ENCODE results near the gene PDSS2.
A peak's percentile ranks its signal among the peaks of the same experiment; 100 is the strongest.
"Not testable (repeated sequence)": the region's sequence is repeated elsewhere in the genome, so short reads cannot be mapped to it uniquely, and the experiment has no call there.

PDSS2 gene

GRCh38 chr6:107144666-107145065, 314.7 kb downstream of the PDSS2 start:
- DNase-seq, result no peak

DNA sequence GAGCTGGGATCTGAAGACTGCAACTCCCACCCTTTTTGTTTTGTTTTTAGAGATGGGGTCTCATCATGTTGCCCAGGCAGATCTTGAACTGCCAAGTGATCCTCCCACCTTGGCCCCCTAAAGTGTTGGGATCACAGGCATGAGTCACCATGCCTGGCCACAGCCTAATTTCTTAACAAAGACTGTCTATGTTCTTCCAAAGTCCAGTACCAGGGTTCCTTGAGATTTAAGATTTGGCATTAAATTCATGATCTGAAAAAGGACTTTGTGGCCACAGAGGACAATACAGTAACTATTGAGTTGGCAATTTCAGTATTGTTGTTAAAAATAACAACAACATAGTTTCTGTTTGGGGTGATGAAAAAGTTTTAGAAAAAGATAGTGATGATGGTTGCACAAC, 315.4 kb downstream of the PDSS2 start:
- DNase-seq, result no peak

DNA sequence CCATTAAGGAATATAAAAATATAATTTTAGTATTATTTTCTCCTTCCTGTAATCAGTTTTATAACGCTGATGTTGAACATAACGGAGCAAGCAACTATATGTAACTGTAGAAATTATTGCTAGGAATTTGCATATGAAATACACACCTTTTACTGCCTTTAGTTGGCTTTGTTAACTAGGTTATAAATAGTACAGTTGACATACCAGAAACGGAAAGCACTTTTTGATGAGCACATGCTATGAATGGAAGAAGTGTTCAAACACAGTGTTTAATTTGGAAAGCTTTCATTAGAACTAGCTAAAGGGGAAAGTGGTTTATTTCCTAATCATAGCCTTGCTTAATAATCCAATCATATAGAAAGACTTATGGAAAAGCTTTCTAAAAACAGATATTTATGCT, 318.8 kb downstream of the PDSS2 start:
- DNase-seq, result no peak

- DNase-seq, result not testable (repeated sequence)
Measured at GRCh38 chr6:107136324-107136723, 323.0 kb downstream of the PDSS2 start.

GRCh38 chr6:107135048-107135680, 324.2 kb downstream of the PDSS2 start:
- DNase-seq, result not testable (repeated sequence)

DNA sequence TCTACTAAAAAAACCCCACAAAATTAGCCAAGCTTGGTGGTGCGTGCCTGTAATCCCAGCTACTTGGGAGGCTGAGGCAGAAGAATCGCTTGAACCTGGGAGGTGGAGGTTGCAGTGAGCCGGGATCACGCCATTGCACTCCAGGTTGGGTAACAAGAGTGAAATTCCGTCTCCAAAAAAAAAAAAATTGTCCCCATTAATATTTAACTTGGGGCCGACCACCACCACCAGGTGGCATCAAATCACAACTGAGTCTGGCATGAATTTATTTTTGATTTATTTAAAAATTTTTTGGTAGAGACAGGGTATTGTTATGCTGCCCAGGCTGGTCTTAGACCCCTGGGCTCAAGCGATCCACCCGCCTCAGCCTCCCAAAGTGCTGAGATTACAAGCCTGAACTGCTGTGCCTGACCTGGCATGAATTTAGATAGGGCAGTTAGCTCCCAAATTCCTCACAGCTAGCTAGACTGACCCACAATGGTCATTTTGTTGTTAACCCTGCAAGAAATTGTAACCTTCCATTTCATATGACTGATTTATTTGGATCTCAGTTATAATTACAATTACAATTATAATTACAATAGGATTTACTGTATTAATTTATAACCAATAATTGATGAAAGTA, 326.9 kb downstream of the PDSS2 start:
- DNase-seq, result peak in 1 of 2 experiments; percentile 32

- peak in 1 of 2 experiments; percentile 13 for DNase-seq
Measured at GRCh38 chr6:107129370-107129925, 329.9 kb downstream of the PDSS2 start.

- DNase-seq, result no peak
Measured at GRCh38 chr6:107128577-107128976, 330.8 kb downstream of the PDSS2 start.

DNA sequence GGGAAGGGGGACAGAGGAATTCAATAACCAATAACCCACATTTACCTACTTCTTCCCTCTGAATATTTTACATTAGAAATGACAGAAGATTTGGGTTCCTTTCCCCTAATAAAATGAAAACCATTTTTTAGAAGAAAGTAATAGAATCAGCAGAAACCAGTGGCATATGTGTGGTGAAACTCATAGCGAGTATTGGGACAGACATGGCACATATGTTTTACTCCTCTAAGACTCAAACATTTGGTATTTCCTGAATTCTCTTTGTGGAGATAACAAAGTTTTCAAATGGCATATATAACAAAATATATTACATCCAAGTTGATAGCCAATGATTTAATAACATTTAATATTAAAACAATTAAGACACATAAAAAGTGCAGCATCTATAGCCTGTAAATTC, 331.2 kb downstream of the PDSS2 start:
- no peak for DNase-seq

- no peak for DNase-seq
Measured at GRCh38 chr6:107125771-107126170, 333.6 kb downstream of the PDSS2 start.

DNA sequence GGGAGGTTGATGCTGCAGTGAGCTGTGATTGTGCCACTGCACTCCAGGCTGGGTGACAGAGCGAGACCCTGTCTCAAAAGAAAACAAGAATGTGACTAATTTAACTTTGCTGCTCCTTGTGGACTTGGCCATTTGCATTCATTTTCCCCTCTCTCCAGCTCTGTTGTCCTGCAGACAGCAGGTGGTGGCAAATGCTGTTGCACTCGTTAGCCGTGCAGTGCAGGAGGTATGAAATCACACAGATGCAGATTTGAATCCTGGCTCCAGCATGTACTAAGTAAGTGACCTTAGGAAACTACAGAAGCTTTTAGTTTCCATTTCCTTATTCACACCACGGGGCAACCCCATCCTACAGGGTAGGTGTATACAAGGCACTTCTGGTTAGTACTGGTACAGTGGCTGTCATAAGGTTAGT, 334.4 kb downstream of the PDSS2 start:
- DNase-seq, result no peak

- DNase-seq, result no peak
Measured at GRCh38 chr6:107123501-107123900, 335.9 kb downstream of the PDSS2 start.

- DNase-seq, result no peak
Measured at GRCh38 chr6:107122748-107123147, 336.6 kb downstream of the PDSS2 start.

DNA sequence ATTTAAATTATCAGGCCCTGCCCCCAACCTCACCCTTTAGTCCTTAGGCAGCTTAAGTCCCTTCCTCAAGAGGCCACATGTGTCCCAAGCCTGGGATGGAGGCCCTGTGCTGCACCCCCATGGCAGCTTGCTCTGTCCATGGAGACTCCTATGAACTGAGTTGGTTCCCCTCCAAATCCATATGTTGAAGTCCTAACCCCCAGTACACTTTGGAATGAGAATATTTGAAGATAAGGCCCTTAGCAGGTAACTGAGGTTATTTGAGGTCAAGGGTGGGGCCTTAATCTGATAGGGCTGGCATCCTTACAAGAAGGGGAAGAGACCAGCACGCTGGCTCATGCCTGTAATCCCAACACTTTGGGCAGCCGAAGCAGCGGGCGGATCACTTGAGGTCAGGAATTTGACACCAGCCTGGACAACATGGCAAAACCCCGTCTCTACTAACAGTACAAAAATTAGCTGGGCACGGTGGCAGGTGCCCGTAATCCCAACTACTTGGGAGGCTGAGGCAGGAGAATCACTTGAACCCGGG, 337.3 kb downstream of the PDSS2 start:
- no peak for DNase-seq

GRCh38 chr6:107121266-107121665, 338.1 kb downstream of the PDSS2 start:
- no peak for DNase-seq

GRCh38 chr6:107120404-107120803, 339.0 kb downstream of the PDSS2 start:
- no peak for DNase-seq

GRCh38 chr6:107118976-107119375, 340.4 kb downstream of the PDSS2 start:
- DNase-seq, result peak in 1 of 2 experiments; percentile 9

GRCh38 chr6:107118540-107118939, 340.8 kb downstream of the PDSS2 start:
- not testable (repeated sequence) for DNase-seq

- no peak for DNase-seq
Measured at GRCh38 chr6:107116931-107117330, 342.4 kb downstream of the PDSS2 start.

GRCh38 chr6:107116328-107116892, 343.0 kb downstream of the PDSS2 start:
- DNase-seq, result peak in 1 of 2 experiments; percentile 62

- peak; percentile 26 to 67 for DNase-seq
Measured at GRCh38 chr6:107115695-107116327, 343.6 kb downstream of the PDSS2 start.

- peak in 1 of 2 experiments; percentile 43 for DNase-seq
Measured at GRCh38 chr6:107114926-107115694, 344.3 kb downstream of the PDSS2 start, which contains the start of gene BEND3. BEND3 (minus strand) TSS chr6:107115515; CDS start chr6:107099285, 16,230 bp downstream.

Measured in NCI-H446 (cell line).